ENCODE data around the gene ZNF512.
A peak's percentile ranks its signal among the peaks of the same experiment; 100 is the strongest.
"Not testable (repeated sequence)": the region's sequence is repeated elsewhere in the genome, so short reads cannot be mapped to it uniquely, and the experiment has no call there.

ZNF512 gene, protein sequence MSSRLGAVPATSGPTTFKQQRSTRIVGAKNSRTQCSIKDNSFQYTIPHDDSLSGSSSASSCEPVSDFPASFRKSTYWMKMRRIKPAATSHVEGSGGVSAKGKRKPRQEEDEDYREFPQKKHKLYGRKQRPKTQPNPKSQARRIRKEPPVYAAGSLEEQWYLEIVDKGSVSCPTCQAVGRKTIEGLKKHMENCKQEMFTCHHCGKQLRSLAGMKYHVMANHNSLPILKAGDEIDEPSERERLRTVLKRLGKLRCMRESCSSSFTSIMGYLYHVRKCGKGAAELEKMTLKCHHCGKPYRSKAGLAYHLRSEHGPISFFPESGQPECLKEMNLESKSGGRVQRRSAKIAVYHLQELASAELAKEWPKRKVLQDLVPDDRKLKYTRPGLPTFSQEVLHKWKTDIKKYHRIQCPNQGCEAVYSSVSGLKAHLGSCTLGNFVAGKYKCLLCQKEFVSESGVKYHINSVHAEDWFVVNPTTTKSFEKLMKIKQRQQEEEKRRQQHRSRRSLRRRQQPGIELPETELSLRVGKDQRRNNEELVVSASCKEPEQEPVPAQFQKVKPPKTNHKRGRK

DNA sequence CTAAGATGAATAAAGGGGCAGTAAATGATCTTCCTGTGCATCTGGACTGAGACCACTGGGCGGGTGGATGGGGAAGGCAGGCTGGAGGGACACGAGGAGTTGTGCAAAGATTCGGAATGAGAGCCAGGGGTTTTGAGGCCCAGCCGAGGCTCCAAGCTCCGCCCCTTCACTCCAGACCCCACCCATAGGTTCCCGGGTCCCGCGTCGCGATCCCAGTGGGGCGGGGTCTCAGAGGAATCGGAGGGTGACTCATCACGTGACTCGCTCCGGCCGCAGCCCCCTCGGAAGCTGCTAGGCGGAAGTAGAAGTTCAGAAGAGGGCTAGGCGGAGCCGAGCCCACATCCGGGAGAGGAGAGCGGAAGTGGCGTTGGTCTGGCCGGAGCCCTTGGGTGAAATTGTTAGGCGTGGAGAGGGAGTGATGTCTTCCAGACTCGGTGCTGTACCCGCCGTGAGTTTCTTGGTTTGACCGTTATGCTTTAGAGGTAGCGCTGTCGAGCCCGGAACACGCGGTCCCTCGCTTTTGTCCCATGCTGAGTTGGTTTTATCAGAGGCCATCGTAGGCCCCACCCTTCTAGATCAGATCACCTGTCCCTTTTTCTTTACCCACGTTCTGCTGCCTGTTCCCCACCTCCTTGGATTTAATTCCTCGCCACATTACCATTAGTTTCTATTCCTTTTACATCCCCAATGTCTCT lies at the start of gene ZNF512:
ZNF512 (plus strand) TSS at position 348 of the 695 bp plus-strand sequence; CDS start at position 419, 71 bp downstream.
- DNase-seq: peak; percentile 95

DNA sequence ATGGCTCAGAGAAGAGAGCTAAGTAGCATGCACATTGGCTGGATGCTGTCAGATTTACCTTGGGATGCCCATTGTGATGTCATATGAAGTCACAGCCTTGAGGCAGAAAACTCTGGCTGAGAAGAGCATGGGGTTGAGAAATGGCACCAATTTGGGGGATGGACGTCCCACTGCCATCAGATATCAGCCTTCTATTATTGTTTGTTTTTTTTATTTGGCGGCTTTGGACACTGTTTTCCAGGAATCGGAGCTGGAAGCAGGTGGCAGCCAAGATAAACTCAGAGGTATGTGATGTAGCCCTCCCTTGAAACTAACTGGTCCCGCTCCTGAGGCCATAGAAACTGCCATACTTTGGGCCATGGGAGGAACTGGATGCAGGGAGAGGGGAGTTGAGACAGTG lies 45.6 kb upstream of the ZNF512 start:
- no peak for DNase-seq

DNA sequence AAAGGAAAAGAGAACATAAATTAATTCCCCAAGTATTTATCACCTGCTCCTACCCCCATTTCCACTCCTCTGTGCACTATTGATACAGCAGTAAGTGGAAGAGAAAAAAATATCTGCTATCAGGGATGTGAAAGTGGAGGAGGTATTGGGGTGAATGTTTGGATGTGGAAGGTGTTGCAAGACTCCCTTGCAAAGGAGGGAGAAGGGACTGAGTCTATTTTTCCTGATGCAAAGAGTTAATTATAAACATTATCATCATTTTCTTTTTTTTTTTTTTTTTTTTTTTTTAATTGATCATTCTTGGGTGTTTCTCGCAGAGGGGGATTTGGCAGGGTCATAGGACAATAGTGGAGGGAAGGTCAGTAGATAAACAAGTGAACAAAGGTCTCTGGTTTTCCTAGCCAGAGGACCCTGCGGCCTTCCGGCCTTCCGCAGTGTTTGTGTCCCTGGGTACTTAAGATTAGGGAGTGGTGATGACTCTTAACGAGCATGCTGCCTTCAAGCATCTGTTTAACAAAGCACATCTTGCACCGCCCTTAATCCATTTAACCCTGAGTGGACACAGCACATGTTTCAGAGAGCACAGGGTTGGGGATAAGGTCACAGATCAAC lies 43.9 kb upstream of the ZNF512 start:
- DNase-seq: not testable (repeated sequence)

DNA sequence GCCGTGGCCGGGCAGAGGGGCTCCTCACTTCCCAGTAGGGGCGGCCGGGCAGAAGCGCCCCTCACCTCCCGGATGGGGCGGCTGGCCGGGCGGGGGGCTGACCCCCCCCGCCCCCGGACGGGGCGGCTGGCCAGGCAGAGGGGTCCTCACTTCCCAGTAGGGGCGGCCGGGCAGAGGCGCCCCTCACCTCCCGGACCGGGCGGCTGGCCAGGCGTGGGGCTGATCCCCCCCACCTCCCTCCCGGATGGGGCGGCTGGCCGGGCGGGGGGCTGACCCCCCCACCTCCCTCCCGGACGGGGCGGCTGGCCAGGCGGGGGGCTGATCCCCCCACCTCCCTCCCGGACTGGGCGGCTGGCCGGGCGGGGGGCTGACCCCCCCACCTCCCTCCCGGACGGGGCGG lies 43.2 kb upstream of the ZNF512 start:
- DNase-seq: not testable (repeated sequence)

DNA sequence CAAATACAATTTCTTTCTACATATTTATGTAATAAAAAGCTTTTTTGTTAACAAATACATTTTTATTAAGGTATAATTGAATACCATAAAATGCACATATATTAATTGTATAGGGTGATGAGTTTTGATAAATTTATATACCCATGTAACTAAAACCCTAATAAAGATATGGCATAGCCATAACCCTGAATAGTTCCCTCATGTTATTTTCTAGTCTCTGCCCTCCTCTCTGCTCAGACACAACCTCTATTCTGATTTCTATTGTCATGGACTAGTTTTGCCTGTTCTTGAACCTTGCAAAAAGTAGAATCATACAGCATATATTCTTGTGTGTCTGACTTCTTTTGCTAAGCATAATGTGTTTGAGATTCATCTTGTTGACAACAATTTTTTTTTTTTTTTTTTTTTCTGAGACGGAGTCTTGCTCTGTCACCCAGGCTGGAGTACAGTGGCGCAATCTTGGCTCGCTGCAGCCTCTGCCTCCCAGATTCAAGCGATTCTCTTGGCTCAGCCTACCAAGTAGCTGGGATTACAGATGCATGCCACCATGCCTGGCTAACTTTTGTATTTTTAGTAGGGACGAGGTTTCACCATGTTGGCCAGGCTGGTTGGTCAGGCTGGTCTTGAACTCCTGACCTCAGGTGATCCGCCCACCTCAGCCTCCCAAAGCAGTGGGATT lies 38.6 kb upstream of the ZNF512 start:
- no peak for DNase-seq

DNA sequence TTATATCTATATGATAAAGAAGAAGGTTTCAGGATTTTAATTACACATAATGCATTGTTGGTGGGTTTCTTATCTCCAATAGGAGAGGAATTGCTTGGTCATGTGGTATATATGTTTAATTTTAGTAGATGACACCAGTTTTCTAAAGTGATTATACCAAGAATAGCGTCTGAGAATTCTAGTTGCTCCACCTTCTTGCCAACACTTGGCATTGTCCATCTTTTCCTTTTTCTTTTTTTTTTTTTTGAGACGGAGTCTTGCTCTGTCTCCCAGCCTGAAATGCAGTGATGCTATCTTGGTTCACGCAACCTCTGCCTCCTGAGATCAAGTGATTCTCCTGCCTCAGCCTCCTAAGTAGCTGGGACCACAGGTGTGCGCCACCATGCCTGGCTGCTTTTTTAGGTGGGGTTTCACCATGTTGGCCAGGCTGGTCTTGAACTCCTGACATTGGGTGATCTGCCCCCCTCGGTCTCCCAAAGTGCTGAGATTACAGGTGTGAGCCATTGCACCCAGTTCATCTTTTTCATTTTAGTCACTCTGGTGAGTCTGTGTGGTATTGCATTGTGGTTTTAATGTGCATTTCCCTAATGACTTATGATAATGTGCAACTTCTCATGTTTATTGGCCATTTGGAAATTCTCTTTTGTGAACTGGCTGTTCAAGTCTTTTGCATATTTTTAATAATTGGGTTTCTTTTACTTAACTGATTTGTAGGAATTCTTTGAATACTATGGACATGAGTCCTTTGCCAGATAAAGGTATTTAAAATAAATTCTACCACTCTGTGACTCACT lies 37.3 kb upstream of the ZNF512 start:
- no peak for DNase-seq

DNA sequence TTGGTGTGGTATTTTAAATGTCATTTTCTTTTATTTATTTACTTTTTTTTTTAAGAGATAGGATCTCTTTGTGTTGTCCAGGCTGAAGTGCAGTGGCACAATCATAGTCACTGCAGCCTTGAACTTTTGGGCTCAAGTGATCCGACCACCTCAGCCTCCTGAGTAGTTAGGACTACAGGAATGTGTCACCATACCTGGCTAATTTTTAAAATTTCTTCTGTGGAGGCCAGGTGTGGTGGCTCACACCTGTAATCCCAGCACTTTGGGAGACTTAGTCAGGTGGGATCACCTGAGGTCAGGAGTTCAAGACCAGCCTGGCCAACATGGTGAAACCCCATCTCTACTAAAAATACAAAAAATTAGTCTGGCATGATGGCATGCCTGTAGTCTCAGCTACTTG lies 33.5 kb upstream of the ZNF512 start:
- no peak for DNase-seq

DNA sequence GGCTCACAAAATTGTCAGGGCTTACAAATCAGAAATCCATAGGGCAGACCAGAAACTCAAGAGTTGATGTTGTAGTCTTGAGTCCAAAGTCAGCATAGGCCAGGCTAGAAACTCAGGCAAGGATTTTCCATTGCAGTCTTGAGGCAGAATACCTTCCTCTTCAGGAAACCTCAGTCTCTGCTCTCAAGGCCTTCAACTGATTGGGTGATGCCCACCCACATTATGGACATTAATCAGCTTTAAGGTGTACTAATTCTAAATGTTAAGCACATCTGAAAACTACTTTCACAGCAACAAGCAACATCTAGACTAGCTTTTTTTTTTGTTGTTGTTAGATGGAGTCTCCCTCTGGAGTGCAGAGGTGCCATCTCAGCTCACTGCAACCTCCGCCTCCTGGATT lies 31.3 kb upstream of the ZNF512 start:
- DNase-seq: no peak

DNA sequence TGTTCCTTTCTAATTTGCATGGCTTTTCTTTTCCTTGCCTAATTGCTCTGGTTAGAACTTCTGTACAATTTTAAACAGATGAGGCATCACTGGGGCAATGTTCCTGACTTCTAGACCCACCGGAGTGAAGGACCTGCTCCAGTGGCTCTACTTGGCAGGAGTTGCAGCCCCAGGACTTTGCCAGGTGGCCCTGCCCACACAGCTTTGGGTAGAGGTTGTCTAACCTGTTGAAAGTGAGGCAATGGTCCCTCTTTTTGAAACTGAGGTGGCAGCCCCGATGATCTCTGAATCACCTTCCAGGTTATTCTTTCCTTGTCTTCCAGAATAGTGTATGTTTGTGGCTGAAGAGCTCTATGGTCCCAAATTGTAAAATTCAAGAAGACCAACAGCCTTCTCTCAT lies 29.9 kb upstream of the ZNF512 start:
- no peak for DNase-seq

DNA sequence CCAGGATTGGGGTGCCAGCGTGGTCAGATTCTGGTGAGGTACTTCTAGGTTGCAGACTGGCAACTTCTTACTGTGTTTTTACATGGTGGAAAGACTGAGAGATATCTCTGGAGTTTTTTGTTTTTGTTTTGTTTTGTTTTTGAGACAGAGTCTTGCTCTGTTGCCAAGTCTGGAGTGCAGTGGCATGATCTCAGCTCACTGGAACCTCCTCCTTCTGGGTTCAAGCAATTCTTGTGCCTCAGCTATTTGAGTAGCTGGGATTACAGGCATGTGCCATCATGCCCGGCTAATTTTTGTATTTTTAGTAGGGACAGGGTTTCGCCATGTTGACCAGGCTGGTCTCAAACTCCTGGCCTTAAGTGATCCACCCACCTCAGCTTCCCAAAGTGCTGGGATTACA lies 28.4 kb upstream of the ZNF512 start:
- not testable (repeated sequence) for DNase-seq

DNA sequence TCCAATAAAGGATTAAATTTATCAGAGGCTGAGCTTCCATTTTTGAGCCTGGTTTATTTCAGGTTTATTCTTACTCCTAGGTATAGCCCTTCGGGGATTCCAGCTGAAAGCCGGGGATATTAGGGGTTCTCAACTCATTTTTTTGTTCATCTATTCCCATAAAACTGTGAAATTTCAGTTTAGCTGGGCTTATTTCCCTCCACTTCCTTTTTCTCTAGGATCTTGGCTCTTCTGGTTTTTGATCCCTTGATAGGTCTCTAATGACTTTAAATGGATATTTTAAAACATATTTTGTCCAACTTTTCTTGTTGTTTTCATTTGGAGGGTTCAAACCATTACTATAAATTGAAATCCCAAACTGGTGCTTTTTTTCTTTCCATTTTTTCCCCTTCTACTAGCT lies 23.6 kb upstream of the ZNF512 start:
- no peak for DNase-seq

DNA sequence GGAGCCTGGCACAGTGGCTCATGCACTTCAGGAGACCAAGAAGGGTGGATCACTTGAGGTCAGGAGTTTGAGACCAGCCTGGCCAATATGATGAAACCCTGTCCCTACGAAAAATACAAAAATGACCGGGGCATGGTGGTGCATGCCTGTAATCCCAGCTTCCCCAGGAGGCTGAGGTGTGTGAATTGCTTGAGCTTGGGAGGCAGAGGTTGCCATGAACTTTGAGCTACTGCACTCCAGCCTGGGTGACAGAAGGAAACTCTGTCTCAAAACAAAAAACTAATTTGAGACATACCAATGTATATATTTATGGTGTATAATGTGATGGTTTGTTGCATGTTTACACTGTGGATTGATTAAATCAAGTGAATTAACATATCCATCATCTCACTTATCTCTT lies 21.8 kb upstream of the ZNF512 start:
- no peak for DNase-seq

DNA sequence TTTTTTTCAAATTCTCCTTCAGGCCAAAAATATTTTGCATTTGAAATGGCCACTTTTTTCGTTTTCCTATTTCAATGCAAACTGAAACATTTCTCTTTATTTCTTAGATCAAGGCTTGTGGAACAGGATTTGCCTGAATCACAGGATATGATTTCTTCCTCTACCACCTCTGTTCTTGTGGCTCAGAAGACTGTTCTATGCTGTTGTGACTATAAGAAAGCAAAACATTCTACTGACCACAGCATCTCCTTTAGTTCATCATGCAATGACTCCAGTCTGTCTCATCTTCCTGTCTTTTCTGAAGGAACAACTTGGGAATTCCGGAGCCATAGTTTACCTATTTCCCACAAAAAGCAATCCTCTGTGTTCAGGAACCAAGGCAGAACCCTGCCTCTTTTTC lies 16.2 kb upstream of the ZNF512 start:
- DNase-seq: no peak

DNA sequence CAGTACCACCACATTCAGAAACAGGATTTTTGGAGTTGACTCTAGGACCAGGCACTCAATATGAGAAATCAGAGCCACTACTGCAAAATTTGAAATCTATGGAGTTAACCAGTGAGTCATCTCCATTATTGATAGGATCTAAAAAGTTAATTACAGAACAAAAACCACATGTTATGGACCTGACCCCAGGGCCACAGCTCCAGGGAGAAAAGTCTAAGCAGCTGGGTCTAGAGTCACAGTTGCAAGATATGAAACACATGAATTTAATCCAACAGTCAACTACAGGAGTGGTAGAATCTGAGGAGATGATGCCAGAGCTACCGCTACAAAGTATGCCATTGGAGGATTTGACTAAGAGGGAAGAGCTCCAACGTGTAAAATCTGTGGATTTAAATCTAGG lies 13.4 kb upstream of the ZNF512 start:
- no peak for DNase-seq

DNA sequence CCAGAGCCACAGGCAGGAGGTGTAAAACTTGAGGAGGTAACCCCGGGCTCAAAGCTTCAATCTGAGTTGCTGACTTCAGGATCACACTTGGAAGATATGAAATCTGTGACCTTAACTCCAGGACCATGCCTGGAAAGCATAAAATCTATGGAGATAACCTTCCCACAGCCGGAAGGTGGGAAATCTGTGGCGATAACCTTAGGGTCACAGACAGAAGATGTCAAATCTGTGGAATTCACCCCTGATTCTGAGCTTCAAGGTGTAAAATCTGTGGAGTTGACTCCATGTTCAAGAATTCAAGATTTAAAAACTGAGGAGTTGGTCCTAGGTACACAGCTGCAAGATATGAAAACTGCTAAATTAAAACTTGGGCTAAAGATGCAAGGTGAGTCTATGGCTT lies 11.6 kb upstream of the ZNF512 start:
- no peak for DNase-seq

DNA sequence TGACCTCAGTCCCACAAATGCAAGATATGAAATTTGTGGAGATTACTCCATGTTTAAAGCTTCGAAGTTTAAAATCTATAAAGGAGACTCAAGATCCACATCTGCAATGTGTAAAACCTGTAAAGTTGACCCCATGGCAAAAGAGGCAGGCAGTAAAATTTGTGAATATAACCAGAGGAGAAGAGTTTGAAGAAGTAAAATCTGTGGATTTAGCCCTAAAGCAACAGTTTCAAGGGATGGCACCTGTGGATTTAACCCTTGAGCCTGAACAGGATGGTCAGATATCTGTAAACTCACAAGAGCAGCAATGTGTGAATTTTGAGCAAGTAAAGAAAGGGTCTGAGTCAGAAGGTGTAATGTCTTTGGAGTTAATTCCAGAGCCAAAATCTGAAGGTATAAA lies 11.2 kb upstream of the ZNF512 start:
- DNase-seq: no peak

DNA sequence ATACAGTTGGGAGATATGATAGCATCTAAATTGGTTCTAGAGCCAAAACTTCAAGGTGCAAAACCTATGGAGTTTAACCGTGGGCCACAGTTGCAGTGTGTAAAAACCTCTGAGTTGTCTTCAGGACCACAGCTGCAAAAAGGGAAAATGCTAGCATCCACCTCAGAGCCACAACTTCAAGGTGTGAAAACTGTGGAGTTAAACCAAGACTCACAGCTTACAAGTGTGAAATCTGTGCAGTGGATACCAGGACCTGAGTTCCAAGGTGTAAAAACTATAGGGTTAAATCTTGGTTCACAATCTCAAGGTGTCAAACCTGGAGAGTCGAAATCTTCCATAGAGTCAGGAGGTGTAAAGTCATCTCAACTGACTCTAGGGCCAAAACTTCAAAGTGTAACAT lies 10.4 kb upstream of the ZNF512 start:
- no peak for DNase-seq

DNA sequence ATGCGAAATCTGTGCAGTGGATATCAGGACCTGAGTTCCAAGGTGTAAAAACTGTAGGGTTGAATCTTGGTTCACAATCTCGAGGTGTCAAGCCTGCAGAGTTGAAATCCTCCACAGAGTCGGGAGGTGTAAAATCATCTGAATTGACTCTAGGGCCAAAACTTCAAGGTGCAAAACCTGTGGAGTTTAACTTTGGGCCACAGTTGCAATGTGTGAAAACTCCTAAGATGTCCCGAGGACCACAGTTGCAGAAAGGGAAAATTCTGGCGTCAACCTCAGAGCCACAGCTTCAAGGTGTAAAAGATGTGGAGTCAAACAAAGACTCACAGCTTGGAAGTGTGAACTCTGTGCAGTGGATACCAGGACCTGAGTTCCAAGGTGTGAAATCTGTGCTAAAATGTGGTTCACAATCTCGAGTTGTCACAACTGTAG lies 9.8 kb upstream of the ZNF512 start:
- no peak for DNase-seq

DNA sequence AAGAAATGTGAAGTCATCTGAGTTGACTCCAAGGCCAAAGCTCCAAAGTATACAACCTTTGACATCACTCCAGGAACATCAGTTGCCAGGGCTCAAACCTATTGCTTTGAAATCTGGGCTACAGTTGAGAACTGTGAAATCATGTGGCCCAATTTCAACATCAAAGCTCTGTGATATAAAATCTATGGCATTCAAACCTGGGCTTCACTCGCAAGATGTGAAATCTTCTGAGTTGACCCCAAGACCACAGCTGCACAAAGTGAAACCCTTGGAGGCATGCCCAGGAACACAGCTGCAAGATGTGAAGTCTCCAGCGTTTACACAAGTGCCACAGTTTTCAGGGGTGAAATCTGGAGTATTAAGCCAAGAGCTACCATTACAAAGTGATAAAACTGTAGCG lies 9.4 kb upstream of the ZNF512 start:
- DNase-seq: no peak

DNA sequence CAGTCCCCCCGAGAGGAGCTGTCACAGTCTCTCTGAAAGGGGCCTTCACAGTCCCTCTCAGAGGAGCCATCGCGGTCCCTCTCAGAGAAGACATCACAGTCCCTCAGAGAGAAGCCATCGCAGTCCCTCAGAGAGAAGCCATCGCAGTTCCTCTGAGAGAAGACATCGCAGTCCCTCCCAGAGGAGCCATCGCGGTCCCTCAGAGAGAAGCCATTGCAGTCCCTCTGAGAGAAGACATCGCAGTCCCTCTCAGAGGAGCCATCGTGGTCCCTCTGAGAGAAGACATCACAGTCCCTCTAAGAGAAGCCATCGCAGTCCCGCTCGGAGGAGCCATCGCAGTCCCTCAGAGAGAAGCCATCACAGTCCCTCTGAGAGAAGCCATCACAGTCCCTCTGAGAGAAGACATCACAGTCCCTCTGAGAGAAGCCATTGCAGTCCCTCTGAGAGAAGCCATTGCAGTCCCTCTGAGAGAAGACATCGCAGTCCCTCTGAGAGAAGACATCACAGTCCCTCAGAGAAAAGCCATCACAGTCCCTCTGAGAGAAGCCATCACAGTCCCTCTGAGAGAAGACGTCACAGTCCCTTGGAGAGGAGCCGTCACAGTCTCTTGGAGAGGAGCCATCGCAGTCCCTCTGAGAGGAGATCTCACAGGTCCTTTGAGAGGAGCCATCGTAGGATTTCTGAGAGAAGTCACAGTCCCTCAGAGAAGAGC lies 1.3 kb upstream of the ZNF512 start:
- no peak for DNase-seq

DNA sequence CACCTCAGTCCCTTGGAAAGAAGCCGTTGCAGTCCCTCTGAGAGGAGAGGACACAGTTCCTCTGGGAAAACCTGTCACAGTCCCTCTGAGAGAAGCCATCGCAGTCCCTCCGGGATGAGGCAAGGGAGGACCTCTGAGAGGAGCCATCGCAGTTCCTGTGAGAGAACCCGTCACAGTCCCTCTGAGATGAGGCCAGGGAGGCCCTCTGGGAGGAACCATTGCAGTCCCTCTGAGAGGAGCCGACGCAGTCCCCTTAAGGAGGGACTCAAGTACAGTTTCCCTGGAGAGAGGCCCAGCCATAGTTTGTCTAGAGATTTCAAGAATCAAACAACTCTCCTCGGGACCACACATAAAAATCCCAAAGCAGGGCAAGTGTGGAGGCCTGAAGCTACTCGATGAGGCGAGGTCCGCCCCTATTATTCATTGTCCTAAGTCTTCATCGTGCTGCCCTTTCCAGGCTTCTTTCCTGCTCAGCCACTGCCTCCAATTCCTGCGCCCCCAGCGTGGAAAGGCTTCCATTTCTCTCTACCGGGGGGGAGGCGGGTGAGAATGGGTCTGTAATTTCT lies 630 bp upstream of the ZNF512 start:
- no peak for DNase-seq

Data from NCI-H187 treated with DMSO at 0.1 percent for 48 hours (cell line).